Measurements from ENCODE around the gene TAS2R41.

DNA sequence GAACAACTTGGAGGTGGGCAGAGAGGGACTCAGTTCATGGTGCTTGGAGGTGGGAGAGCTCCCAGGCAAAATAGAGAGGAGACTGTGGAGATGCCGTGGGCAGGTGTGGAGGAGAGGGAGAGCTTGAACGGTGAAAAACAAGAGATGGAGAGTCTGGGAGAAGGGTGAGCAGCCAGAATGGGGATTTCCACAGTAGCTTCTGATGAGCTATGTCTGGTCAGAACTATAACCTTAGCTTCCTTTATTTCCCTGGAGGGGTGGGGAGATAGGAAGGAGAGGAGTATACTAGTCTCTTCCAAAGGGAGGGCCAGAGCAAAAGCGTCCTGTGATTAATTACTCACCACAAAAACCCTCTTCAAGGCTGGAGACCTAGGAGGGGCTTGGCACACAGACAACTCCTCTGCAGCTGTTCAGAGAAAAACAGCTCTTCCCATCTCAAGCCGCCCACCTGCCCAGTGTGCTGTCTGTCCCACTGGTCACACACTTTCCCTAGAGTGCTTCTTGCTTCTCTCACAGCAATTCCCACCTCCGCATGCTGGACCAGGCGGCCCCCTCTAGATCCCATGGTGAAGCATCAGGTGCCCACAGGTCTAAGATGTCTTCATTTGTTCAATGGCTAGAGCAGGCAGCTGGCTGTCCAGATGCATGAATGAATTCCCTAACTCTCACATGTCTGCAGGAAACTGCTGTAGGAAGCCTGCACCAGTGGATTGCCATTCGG lies 41.9 kb downstream of the TAS2R41 start:
- no peak for TF ChIP-seq CTCF (IDR thresholded peaks at IDR 0.05 in 8 of 11, conservative IDR thresholded peaks at IDR 0.05 in 3 of 11)
- TF ChIP-seq POLR2A (IDR thresholded peaks at IDR 0.05) = no peak
- no peak for TF ChIP-seq POLR2AphosphoS5 (IDR thresholded peaks at IDR 0.05)
